Measurements from ENCODE around the gene PLOD3.
"Not testable (repeated sequence)": the region's sequence is repeated elsewhere in the genome, so short reads cannot be mapped to it uniquely, and the experiment has no call there.

The PLOD3 gene

DNA sequence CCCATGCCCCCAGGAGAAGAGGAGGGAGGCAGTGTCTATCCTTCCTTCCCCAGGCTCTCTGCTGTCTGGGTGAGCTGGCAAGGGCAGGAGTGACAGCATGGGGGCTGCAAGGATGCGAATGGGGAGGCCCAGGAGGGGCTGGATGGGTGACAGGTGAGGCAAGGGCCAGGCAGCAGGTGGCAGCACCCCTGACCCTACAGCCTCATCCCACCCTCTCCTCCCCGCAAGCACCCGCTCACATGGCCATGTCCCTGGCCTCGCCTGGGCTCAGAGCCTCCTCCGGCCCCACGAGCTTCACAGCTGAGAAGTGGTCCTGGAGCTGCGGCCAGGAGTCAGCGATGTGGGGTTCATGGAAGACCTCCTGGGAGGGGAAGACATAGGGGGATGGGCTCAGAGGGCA is 5.4 kb downstream of the PLOD3 start:
- DNase-seq (ENCODE audit: low read depth) = no peak

DNA sequence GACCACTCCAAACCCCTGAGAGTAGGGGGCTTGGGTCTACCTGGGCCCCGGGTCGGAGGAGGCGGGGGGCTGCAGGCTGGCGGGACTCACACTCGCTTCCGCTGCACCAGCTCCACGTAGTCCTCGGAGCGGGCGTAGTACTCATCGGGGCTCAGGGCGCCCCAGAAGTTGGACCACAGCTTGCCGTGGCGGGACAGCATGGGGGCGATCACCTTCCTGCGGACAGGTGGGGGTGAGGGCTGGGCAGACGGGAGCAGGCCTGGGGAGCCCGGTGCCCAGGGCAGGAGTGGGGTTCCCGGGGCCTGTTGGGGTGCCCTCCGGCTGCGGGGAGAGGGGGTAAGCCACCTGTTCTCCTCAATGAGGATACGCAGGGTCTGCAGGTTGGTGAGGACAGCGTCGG is 5.9 kb downstream of the PLOD3 start:
- DNase-seq (ENCODE audit: low read depth) = no peak

DNA sequence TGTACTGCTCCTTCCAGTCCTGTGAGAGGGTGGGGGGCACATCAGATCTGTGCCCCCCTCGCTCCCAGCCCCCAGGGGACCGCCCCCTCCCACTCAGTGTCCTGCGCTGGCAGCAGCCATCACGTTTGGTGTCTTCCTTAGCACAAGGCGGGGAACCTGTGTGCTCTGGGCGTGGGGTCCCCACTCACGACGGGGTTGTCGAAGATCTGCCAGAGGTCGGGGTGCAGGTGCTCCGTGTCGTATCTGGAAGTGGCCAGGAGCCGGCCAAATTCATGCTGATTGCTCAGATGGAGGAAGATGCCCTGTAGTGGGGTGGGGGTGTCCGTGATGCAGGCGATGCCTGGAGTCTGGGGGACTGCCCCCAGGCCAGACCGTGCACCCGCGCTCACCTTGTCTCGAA is 7.2 kb downstream of the PLOD3 start:
- no peak for DNase-seq (ENCODE audit: low read depth)

DNA sequence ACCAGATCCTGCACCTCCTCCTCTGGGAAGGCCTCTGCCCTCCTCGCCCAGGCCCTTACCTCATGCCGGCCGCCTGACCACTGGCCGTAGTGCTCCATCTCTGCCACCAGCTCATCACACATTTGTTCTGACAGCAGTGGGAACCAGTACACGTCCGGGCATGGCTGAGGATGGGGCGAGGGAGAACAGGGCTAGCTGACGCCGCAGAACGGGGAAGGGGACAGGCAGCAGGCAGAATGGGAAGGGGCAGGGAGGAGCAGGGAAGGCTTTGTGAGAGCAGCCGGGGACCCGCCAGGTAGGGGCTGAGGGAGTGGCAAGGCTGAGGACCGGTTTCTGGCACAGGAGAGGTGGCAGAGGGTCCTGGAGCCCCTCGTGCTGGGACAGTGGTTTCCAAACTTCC is 8.6 kb downstream of the PLOD3 start:
- DNase-seq (ENCODE audit: low read depth) = no peak

DNA sequence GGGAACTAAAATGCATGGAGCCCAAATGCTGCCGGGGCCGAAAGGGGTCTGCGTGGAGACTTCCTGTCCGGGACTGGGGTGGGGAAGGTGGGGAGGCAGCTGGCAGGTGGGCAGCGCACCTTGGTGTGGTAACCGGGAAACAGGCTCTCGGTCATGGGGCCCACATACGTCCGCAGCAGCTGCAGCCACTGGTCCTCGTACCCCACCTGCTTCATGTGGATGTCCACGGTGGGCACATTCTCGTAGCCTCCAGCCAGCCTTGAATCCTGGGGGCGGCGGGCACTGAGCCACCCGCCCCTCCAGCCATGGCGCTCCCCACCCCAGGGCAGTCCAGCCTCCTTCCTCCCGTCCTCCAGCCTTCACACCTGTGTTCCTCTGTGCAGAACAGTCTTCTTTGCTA is 9.9 kb downstream of the PLOD3 start:
- DNase-seq (ENCODE audit: low read depth) = no peak

DNA sequence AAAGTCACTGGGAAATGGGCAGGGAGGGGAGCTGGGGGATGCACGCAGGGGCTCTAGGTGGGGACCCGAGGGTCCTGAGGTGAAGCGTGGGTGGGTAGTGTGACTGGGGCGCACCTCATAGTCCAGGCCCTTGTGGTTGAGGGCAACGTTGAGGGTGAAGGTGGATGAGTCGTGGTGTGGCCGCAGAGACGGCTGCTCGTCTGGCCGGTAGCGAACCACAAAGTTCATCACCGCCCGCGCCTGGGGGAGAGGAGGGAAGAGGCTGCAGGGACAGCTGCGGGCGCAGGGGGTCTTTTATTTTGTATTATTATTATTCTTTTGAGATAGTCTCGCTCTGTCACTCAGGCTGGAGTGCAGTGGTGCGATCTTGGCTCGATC is 10.7 kb downstream of the PLOD3 start:
- DNase-seq (ENCODE audit: low read depth) = no peak

DNA sequence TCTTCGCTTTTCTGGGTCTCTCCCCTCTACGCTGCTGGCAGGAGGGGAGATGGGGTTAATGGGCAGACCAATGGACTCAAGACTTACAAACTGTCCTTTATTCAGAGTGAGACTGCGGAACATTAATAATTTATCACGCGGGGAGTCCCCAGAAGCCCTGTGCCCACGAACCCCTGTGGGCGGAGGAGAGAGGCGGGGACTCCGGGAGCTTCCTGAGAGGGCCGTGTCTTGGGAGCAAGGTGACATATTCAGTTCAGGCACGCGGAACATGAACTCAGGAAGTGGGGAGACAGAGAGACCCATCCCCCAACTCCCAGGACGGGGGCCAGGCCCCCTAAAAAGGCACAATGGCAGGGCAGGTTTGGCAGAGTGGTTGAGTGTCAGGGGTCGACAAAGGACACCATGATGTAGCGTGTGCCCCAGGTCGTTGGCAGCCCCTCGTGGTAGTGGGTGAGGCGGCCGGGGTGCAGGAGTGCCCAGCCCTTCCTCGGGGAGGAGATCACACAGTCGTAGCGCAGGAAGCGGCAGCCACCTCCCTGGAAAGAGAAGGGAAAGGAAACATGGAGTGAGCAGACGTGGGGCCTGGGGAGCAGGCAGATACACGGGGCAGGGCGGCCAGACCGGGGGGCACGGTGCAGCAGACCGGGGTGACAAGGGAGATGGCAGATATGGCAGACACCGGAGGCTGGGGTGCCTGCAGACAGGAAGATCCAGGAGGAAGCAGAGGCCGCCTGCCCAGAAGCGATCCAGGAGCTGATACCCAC is 11.3 kb downstream of the PLOD3 start:
- no peak for DNase-seq (ENCODE audit: low read depth)

DNA sequence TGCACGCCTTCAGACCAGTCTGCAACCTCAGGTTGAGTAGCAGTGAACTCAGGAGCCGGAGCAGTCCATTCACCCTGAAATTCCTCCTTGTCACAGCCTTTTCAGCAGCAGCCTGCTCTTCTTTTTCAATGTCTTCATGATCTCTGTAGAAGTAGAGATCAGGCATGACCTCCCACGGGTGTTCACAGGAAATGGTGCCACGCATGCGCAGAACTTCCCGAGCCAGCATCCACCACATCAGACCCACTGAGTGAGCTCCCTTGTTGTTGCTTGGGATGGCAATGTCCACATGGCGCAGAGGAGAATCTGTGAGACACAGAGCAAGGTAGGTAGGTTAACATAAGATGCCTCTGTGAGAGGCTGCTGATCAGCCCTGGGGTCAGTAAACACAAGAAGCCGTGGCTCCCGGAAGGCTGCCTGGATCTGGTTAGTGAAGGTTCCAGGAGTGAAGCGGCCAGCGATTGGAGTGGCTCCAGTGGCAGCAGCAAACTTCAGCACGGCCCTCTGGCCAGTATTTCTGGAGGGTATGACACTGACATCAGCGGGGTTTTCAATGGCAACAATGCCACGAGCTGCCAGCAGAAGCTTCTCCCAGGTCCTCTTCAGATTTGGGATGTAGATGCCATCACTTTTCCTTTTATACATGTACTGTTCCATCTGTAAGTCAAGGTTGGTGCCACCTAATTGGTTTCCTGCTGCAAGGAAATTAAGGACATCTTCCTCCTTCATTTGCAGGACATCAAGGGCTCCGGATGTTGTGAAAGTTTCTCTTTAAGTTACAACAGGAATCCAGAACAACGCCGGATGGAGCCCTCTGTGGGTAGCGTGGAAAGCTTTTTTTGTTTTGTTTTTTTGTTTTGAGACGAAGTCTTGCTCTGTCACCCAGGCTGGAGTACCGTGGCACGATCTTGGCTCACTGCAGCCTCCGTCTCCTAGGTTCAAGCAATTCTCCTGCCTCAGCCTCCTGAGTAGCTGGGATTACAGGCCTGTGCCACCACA is 13.3 kb downstream of the PLOD3 start:
- DNase-seq (ENCODE audit: low read depth) = not testable (repeated sequence)

DNA sequence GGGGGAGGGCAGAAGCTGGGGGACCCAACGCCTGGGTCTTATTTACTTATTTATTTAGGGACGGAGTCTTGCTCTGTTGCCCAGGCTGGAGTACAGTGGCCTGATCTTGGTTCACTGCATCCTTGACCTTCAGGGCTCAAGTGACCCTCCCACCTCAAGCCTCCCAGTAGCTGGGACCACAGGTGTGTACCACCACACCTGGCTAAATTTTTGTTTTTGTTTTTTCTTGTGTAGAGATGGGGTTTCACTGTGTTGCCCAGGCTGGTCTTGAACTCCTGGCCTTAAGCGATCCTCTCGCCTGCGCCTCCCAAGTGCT is 14.8 kb downstream of the PLOD3 start:
- DNase-seq (ENCODE audit: low read depth) = no peak

DNA sequence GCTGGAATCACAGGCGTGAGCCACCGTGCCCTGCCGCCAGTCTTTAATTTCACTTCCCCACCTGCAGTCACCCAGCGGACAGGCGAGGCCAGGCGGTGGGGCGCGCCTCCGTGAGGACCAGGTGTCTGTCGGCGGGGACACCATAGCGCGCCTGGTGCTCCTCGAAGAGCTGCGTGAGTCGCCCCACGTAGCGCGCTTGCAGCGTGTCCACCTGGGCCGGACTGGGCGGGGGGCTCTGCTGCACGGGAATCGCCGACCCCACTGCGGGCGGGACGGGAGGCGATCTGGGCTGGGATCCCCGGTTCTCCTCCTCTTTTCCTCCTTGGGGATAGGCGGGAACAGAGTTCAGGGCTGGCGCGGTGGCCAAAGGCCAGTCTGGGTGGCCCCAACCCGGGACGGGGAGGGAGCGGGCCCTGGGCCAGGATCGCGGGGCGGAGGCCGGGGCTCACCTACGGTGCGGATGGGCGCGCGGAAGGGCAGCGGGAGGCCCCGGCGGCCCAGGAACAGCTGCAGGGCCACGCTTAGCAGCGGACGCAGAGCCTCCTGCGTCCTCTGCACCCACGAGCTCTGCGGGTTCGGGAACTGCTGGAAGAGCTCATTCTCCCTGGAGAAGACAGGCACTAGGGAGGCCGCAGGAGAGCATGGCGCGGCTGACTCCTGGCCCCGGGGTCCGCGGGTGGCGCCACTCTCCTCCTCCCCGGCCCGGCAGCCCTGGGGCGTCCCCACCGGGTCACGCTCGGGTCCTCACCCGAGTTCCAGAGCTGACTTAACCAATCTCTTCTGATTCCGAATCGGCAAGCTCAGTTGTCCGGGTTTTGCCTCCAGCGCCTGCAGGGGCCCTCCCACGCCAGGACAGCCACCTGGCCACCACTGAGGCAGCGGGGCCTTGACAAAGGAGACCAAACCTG is 15.4 kb downstream of the PLOD3 start:
- DNase-seq (ENCODE audit: low read depth) = no peak

DNA sequence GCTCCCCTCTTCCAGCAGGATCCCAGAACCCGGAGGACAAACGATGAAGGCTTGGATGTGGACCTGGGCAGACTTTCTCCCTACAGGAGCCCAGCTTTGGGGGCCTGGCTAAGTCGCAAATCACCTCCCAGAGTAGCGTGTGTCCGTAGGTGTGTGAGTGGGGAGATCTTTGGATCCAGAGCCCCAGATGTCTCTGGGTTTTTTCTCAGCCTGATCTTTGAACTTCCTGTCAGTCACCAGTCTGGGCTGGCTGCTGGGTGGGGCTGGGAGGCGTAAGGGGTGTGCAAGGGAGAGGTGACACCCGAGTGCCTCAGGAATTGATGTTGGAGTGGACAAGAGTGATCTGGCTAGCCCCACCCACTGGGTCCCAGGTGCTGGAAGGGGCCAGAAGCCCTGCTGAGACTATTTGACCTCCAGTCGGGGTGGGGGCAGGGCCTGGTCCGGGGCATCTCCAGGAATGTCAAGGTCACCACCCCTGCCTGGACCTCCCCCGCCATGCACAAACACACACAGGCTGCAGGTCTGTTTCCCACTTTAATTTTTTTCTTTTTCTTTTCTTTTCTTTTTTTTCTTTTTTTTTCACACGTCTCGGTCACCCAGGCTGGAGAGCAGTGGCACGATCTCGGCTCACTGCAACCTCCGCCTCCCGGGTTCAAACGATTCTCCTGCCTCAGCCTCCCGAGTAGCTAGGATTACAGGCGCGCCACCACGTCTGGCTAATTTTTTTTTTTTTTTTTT is 16.4 kb downstream of the PLOD3 start, which contains the start of gene MOGAT3:
TSS of gene MOGAT3 (minus strand) at position 175 of the 738 bp plus-strand sequence. CDS start 182 bp downstream, outside the sequence.
- DNase-seq (ENCODE audit: low read depth) = no peak

DNA sequence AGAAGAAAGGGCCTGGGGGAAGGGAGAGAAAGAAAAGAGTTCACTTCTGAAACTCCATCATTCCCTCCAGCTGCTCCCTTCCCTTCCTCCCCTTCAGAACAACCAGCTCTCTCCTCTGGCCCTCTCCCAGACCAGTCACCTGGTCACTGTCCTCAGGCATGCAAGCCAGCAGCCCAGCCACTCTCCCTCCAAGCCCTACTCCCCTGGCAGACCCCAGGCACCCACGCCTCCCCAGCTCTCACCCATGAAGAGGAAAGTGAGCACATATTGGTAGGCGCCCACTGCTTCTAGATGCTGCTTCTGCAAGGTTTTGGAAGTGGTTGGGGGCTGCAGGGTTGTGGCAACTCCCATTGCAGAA is 16.9 kb downstream of the PLOD3 start:
- DNase-seq (ENCODE audit: low read depth) = no peak

DNA sequence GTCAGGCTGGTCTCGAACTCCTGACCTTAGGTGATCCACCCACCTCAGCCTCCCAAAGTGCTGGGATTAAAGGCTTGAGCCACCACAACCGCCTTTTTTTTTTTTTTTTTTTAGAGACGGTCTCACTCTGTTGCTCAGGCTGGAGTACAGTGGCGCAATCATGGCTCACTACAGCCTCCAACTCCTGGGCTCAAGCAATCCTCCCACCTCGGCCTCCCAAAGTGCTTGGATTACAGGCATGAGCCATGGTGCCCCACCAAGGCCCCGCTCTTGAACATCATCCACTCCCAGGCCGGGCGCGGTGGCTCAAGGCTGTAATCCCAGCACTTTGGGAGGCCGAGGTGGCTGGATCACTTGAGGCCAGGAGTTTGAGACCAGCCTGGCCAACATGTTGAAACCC is 17.9 kb downstream of the PLOD3 start:
- not testable (repeated sequence) for DNase-seq (ENCODE audit: low read depth)

DNA sequence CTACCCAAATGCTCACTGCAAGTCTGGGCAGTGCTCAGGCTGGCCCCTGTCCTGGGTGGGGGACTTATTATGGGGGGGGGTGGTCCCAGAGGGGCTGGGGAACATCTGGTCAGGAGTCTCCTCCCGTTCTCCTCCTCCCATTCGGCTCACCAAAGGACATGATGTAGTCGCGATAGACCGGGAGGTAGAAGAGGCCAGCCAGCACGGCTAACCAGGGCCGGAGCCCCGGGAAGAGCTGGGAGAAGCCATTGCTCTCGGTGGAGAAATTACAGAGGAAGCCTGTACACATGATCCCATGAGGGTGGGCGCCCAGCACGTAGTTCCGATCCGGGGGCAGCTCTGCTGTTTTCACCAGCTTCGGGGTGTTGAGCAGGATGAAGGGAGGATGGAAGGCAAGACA is 18.9 kb downstream of the PLOD3 start:
- DNase-seq (ENCODE audit: low read depth) = no peak

DNA sequence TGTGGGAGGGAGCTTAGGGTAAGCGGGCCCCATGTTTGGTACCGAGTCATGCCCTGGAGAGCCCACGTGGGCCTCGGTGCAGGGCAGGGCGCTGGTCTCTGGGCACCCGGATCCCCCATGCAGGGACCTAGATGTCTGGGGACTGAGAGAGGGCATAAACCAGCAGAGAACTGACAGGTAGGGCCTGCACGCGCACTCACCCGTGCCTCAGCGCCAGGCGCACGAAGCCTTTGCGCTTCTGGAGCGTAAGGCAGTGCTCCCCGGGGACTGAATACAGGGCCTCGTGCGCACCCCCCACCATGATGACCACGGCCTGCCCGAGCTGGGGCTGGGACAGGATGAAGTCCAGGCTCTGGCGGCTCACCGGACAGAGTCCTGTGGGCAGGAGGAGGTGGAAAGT is 19.4 kb downstream of the PLOD3 start:
- no peak for DNase-seq (ENCODE audit: low read depth)

DNA sequence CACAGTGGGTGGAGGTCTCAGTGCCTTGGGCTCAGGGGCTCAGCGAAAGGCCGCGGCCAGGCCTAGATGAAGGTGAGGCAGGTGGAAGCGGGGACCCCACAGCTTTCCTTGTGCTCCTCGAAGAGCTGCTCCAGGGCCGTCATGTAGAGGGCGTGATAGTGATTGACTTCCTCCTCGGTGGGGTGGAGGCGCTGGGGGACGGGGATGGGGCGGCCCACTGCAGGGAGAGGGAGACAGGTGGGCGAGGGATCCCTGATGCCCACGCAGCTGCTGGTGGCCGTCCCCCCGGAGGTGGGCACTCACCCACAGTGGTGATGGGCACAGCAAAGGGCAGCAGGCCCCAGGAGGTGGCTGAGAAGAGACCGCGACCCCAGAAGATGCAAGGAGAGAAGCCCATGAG is 21.5 kb downstream of the PLOD3 start:
- no peak for DNase-seq (ENCODE audit: low read depth)

DNA sequence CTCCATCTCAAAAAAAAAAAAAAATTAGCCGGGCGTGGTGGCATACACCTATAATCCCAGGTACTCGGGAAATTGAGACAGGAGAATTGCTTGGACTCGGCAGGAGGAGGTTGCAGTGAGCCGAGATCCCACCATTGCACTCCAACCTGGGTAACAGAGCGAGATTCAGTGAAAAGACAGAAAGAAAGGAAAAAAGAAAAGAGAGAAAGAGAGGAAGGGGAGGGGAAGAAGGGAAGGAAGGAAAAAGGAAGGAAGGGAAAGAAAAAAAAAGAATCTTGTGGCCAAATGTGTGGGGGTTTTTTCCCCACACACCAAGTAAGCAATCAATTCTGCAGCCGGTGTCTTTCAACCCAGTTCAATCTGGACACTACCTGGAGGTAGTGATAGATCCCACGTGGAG is 28.3 kb downstream of the PLOD3 start:
- no peak for DNase-seq (ENCODE audit: low read depth)

DNA sequence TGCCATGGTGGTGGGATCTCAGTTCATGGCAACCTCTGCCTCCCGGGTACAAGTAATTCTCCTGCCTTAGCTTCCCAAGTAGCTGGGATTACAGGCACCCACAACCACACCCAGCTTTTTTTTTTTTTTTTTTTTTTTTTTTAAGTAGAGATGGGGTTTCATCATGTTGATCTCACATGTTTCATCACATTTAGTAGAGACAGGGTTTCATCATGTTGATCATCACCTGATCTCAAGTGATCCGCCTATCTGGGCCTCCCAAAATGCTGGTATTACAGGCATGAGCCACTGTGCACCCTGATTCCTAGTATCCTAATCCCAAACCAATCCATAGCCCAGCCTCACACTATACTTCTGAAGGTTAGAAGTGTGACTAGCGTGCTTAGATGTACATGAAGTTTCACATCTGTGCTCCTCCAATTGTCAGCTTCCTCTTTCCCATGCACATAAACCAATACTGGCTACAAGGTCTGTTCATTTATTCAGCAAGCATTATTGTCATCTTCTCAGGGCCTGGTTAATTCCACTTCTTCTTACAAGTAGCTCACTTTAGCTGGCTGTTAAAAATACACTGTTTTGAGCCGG is 30.4 kb downstream of the PLOD3 start:
- DNase-seq (ENCODE audit: low read depth) = no peak

DNA sequence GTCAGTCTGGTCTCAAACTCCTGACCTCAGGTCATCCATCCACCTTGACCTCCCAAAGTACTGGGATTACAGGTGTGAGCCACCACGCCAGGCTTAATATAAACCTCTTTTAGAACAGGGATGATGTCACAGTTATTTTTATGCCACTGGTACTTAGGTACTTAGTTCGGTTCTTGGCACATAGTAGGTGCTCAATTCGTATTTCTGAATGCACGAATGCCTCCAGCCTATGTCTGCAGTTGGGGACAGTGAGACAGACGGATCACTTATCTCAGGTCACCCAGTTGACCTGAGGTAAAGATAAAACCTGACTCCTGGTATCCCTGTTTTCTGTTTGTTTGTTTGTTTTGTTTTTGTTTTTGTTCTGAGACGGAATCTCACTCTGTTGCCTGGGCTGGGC is 31.2 kb downstream of the PLOD3 start:
- DNase-seq (ENCODE audit: low read depth) = no peak

DNA sequence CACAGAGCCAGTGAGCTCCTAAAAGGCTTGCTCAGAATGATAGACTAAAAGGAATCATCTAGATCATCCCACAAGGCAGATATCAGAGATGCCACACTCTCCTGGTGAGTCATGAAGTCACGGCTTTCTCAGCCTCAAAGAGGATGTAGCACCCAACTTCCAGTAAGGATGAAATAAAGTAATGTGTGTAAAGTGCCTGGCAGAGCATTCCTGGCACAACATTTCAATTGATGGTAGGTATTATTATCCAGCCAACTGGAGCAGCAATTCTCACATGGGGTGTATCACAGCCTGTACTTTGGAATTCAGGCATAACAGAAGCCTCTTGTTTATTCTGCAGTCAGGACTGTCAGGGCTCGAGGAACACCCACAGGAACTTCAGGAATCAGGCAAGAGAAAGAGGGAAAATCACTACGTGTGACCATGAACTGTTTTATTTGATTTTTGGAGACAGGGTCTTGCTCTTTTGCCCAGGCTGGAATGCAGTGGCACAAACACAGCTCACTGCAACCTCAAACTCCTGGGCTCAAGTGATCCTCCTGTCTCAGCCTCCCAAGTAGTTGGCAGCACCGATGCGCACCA is 32.0 kb downstream of the PLOD3 start:
- no peak for DNase-seq (ENCODE audit: low read depth)

Measured in GM04504 (cell line).